SKM-1 treated with dmso at 0.1 percent for 144 hours (cell line): ENCODE data around the gene ABI3.

Source experiments
- DNase-seq: peaks from one replicate; lab custom pipeline; 2025; ENCODE audit not compliant: unreplicated experiment; lab: John Stamatoyannopoulos, UW

The ABI3 gene

DNA sequence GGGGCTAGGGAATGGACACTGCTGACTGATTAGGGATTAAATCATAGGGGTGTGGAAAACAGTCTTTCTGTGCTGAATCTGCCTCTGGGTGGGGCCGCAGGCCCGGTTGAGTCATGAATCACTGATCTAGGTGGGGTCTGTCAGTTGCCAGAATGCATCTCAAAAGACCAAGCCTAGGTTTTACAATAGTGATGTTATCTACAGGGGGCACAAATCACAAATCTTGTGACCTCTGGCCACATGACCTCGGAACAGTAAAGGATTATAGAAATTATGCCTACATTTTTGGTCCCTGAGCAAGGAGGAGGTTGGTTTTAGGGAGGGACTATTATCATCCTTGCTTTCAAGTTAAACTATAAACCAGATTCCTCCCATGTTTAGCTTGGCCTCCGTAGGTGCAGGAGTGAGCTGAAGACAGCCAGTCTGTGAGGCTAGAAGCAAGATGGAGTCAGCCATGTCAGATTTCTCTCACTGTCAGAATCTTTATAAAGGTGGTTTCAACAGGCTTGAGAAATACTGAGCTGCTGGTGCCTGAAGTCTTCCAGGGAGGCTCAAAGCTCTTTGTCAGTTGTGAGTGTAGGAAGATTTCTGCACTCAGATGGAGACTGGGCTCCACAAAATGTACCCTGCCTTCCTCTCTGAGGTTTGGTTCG lies 13.0 kb upstream of the ABI3 start:
- DNase-seq = no peak

DNA sequence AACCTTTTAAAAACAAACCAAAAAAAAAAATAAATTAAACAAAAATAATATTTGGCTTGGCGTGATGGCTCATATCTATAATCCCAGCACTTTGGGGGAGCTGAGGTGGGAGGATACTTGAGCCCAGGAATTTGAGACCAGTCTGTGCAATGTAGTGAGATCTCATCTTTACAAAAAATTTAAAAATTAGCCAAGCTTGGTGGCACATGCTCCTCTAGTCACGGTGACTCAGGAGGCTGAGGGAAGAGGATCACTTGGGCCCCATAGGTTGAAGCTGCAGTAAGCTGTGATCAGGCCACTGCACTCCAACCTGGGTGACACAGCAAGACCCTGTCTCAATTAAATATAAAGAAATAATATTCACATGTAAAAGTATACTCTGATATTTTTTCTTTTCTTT lies 12.3 kb upstream of the ABI3 start:
- DNase-seq = no peak

DNA sequence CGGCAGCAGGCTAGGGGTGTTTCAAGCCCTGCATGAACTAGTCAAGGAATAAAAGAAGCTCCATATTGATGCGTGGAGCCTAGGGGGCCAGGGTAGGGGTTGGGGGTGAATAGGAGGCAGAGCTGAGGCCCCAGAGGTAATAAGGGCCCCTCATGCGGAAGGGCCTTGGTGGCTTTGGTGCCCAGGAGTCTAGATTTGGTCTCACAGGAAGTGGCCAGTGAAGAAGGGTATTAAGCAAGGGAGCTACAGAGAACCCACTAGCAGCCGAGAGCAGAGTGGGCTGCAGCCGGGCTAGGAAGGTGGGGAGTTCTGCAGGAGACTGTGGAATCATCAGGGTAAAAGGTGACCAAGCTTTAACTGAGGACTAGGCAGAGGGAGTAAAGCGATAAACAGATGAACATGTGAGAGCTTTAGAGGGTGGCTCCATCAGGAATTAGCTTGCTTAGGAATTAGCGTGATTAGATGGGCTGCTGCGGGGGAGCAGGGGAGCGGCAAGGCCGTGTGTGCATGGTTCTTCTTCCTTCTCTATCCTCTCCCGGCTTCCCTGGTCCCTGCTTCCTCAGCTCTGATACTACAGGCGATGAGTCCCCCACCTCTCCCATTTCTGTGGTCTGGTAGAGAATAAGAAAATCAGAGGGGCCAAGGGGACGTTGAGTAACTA lies 10.0 kb upstream of the ABI3 start:
- no peak for DNase-seq

DNA sequence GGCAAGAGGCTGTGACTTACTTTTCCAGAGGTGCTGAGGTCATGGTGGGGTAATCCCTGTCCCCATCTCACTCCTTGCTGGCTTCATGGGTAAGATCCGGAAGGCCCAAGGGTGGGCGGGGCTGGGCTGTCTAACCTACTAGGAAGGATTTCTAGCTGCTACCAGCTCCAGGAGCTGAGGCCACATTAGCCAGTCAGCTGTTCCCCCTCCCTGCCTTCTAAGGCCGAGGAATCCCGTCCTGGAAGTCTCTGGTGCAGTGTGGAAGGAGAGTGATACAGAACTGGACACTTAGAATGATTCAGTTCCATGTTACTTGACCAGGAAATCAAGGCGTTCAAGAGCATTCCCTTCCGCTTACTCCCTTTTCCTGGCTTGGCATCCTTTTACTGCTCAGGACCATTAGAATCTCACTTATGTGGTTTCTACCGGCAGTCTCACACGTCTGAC lies 9.0 kb upstream of the ABI3 start:
- DNase-seq = no peak

DNA sequence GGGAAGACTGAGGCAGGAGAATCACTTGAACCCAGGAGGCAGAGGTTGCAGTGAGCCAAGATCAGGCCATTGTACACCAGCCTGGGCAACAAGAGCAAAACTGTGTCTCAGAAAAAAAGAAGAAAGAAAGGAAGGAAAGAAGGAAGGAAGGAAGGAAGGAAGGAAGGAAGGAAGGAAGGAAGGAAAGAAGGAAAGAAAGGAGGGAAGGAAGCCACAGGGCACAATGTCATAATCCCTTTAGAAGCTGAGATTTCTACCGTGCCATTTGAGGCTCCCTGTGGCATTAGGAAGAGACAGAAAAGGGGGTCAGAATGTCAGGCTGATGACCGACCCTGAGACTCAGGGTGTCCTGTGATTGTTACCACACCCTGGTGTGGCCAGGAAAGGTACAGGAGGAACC lies 6.7 kb upstream of the ABI3 start:
- DNase-seq = no peak

DNA sequence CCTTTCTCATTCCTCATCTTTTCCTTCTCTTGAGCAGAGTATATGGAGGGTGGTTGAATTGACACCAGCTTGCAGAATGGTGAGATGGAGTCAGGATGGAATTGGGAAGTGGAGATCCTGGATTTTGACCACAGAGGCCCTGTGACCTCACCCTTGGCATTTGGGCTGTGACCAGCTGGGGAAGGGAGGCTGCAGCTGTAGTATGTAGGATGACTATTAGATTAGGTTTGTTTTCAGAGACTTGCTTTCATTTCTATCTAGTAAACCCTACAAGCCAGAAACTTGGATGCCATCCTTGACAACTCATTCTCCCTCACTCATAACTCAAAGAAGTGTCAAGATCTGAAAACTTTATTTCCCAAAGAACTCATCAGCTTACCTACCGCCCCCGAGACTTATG lies 6.0 kb upstream of the ABI3 start:
- DNase-seq = no peak

DNA sequence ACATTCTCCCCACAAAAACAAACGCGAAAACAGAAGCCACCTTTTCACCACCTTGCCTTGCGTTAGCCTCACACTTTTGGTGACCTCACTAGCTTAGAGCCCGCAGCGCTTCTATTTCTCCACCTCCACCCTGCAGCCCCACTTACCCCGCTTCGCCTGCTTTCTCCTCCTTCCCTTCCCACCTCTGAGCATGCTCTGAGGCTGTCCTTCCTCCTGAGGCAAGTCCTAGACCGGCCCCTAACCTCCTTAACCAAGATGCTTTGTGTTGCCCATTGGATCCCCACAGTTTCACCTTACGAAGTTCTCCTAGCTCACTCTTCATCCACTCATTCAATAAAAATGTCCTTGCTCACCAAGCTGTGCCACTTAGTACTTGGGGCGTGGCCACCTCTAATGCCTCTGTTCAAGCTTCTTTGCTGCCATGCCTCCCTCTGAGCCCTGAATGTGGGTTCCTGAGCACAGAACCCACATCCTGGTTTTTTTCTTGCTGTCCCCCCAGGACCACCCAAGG lies 1.4 kb upstream of the ABI3 start:
- no peak for DNase-seq

DNA sequence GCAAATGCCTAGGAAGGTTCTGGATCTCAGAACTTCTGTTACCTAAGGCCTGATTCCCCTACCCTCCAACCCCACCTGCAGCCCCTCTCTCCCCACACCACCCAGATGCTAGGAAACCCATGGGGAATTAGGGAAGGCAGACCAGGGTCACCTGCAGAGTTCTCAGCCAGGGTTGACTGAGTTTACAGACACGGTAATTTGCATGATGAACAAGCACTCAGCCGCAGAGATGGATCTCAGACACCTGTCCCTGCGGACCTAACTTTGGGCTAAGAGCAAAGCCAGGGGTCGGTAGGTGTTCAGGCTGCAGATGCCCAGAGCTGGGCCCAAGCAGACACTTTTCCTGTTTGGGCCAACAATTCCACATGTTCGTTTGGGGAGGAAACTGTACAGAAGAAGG lies 2.9 kb downstream of the ABI3 start:
- DNase-seq = no peak

DNA sequence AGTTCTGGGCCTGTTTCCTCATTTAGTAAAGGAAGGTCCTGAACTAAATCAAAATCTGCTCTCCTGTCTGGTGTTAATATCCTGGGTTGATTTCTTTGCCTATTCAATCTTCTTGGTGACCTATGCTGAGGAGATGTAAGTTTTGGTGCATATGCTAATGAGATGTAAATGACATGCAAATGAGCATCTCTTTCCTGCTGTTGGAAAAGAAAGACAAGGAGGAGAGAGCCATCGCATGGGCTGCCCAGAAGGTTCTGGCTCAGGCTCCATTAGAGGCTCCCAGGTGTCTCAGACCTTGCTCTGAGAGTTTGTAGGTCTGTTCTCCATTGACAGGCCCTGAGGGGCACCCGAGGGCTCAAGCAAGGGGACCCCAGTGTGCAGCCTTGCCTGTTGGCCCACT lies 3.3 kb downstream of the ABI3 start:
- no peak for DNase-seq

DNA sequence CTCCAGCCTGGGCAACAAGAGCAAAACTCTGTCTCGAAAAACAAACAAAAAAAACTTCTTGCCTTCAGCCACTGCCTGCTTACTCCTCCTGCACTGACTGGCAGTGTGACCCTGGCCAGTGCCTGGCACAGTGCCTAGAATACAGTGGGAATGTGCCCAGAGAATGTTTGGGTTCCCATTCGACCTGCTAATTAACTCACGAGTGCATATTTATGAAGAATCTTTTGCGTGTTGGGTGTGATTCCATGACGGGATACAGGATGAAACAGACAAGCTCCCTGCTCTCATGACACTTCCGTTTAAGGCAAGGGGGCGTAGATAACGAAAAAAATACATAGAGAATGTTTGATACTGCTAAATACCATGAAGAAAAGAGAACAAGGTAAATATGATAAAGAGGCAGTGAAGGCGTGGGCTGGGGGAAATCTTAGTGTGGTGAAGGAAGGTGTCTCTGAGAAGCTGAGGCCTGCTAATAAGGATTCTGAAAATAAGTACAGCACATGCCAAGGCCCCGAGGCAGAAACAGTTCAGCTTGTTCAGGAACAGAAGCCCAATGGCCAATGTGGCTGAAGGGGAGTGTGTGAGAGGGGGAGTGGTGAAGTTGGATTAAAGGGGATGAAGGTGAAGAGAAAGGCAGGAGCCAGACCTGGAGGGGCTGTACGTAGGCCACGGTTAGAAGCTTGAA lies 4.3 kb downstream of the ABI3 start:
- DNase-seq = no peak

DNA sequence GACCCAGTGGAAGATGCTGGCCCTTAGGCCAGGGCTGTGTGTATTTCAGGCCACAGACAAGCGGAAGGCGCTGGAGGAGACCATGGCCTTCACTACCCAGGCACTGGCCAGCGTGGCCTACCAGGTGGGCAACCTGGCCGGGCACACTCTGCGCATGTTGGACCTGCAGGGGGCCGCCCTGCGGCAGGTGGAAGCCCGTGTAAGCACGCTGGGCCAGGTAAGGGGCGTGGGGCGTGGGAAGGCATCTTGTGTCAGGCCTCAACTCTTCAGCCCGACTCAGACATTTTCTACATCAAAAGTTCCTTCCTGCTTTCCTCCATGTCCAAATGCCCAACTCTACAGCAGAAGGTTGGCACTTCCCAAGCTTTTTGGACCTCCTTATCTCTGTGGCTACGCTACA lies 6.0 kb downstream of the ABI3 start:
- no peak for DNase-seq

DNA sequence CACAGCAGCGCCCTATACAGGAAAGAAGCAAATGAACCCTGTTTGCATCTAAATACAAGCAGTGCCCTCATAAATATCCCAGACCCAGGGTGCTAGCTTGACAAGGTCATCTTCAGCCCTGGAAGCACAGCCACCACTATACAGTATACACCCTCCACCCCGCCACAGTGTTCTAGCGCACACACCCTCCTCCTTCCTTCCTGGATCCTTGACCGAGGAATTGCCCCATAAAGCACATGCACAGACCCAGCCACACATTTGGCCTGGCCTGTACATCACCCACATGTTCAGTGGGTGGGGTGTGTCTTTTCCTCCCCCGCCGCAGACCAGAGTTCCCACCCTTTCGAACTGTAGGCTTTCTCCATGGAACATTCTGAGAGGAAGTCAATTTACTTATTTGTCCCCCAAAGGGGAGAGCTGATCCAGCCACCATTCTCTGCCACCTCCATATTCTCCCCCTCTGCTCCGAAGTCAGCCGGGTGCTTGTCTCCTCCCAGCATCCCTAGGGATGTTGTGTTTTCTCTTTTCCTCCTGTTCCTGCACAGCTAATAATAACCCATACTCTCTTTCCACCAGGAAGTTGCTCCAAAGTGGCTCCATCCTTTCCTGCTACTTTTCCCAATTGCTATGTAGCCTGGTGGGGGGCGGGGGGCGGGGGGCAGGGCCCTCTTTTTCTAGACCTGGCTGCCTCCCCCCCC lies 6.6 kb downstream of the ABI3 start:
- DNase-seq = peak; percentile 58

DNA sequence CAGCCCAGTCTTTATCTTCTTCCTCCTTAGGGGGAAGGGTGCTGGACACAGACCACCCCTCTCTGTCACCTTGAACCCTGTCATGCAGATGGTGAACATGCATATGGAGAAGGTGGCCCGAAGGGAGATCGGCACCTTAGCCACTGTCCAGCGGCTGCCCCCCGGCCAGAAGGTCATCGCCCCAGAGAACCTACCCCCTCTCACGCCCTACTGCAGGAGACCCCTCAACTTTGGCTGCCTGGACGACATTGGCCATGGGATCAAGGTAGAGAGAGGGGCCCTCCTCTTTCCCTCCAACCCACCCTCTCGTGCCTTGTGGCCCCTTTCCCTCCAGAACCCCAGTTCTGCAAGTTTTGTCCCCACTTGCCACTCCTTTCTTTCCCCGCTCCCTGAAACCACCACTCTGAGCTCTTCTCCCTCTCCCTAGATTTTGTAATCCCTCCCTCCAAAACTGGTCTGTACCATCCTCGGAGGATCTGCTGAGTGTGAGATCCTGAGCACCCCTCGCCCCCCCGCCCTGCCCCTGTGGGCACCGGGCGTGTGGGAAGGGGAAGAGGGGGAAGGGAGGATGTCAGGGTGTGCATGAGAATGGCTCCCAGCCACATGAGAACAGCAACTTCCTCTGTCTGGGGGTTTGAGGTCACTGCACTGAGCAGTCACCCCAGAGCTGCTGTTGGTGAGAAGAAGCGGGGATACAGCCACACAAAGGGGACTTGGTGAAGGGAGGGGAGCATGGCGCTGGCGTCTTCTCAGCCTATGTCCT lies 7.3 kb downstream of the ABI3 start:
- peak; percentile 78 for DNase-seq

DNA sequence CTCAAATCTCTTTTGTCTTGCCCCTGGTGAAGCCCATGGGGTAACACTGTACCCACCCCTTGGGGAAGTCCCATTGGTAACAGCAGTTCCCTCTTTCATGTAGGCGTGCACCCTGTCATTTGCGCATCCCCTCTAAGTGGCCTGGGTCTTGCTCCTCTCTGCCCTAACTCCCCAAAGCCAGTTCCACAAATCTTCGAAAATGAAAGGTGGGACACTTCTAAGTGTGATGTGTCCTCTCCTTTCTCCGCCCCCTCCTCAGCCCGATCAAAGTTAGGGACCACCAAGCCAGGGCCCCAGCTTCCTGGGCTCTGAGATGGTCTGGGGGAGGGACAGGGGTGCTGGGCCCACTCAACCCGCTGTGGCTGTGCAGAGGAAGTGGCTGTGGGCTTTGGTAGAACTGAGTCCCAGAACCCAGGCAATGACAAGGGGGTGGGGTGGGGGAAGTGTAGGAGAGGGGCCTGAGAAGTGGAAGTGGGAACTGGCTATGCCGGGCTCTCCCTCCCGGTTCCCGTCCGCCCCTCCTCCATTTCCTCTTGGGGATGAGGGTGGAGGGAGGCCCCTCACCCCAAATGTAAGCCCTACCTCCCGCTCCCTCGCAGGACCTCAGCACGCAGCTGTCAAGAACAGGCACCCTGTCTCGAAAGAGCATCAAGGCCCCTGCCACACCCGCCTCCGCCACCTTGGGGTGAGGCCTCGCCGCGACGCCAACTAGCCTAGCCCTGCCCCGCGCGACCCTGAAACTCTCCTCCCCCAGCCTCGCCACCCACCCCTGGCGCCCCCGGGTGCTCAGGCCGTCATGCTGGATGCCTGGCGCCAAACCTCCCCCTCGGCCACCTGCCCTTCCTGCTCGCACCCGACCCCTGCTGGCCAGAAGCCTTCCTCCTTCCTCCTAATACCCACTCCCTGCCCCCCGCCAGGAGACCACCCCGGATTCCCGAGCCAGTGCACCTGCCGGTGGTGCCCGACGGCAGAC lies 8.7 kb downstream of the ABI3 start:
- DNase-seq = peak; percentile 78

DNA sequence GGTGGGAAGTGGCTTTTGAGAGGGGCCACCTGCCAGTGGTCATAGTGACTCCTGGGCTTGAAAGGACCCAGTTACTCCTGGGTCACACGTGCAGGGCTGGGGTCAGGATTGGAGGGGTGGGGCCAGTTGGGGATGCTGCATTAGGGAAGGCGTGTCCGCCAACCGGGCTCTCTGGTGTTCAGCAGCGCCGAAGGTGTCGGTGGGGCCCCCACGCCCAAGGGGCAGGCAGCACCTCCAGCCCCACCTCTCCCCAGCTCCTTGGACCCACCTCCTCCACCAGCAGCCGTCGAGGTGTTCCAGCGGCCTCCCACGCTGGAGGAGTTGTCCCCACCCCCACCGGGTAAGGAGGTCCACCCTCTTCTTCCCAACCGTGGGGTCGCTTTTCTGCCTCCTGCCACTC lies 9.5 kb downstream of the ABI3 start:
- no peak for DNase-seq

DNA sequence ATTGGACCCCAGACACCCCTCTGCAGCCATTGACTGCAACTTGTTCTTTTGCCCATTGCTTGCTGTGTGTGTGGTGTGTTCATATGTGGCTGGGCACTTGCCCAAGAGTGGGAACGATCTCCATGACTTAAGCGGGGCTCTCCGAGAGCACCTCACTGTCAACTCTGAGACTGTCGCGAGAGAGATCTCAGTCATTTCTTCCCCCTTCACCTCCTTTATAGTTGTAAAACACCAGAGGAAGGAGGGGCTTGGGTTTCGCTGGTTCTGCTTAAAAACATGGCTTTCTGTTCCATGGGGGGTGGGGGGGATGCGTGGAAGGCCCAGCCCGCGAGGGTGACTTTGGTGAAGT lies 12.6 kb downstream of the ABI3 start:
- no peak for DNase-seq

DNA sequence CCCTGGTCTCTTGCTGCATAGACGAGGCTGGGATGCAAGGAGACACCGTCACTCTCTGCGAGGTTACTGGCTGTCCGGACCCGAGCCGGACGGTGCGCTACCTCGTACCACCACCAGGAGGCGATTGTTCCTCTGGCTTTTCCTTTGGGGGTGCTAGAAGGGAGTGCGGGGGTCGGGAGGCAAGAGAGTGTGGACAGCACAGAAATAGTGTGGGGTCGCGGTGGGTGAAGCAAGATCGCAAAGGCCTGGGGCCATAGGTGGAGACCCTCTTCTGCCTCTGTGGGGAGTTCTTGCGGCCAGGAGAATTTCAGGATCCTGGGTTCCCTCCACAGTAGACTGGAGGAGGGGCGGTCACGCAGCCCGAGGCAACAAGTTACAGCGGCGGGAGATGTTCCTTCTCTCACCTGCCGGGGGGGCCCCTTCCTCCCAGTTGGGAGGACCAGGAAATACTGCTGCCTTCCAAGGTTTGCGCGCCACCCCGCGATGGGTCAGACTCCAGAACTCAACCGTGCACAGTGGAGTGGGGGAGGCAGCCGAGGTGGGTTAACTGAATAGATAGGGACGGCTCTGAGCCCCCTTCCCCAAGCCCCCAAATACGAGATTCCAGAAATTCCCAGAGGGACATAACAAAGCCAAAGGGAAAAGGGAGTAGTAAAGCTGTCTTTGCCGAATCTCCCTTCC lies 13.2 kb downstream of the ABI3 start:
- no peak for DNase-seq

DNA sequence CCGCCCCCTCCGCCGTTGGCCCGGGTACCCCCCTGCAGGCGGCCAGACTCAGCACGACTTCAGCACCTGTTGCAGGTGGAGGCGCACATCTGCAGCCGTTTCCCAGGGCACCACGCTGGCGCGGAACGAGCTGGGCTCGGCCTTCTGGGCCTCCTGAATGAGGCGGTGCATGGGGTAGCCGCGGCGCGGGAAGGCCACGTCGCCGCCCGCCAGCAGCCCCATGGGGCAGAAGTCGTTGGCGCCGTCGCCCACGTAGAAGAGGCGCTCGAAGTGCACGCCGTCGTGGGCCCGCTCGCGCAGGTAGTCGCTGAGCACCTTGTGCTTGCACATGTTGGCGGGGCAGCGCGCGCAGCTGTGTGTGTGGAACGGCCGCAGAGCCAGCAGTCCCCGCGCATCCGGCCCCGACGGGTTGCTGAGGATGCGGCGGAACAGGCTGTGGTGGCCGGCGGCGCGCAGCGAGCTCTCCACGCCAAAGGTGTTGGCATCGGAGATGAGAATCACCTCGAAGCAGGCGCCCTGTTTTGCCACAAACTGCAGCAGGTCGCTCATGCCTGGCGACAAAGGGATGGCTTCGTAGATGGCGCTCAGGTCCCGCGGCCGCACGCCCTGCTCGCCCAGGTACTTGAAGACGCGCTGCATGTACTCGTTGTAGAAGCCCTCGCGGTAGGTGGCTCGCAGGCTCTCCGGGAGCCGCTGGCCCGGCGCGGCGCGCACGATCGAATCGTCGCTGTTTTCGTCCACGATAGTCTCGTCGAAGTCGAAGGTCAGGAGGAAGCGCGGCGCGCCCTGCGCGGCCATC lies 13.9 kb downstream of the ABI3 start:
- no peak for DNase-seq

DNA sequence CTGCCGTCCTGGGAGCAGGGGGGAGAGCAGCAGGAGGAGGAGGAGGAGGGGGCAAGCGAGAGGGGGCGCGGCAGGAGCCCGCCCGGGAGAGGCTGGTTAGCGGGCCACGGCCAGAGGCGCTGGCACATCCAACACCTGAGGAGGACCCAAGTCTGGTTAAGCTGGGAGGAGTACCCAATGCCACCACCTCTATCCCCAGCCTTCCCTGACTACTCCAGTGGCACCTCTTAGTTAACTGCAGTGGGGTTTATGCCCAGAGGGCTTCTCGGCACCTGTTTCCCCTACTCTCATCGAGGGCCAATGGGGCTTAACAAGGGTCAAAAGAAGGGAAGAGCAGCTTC lies 14.5 kb downstream of the ABI3 start:
- no peak for DNase-seq
